H1 (cell line): ENCODE measurements around the gene ARSB. TPM values are rescaled to one million over a fixed set of nuclear protein-coding genes. Genes with fewer than 3 reads are reported as not detected.

ENCODE experiments used
- HDAC2 ChIP-seq, 2 experiments: fragments of 300-600 bp in 1 of 2; sonication (generic) in 1 of 2; IDR thresholded peaks; 2 replicates each; pipeline ENCODE4 v1.6.1; 2011 to 2012; ENCODE audit warnings: low read depth in 2 of 2, low read length in 2 of 2, mild to moderate bottlenecking in 2 of 2, moderate library complexity in 2 of 2, borderline replicate concordance in 1 of 2, inconsistent platforms in 1 of 2
- SAP30 ChIP-seq: fragments of 300-600 bp; sonication (generic); IDR thresholded peaks from 2 replicates; pipeline ENCODE4 v1.7.1; 2012; ENCODE audit warnings: low read length, moderate library complexity, mild to moderate bottlenecking, inconsistent platforms; ENCODE audit not compliant: insufficient read depth, insufficient replicate concordance
- SP2 ChIP-seq: IDR thresholded peaks from 2 replicates; pipeline ENCODE4 v1.6.1; 2012; ENCODE audit warnings: mild to moderate bottlenecking, low read length, inconsistent platforms
- polyA plus RNA-seq, 7 experiments: library from polyadenylated mRNA; depleted of rRNA in 3 of 7; stranded (reverse) in 5 of 7; unstranded in 2 of 7; fragments of >200 nt in 5 of 7; fragments of 200-250 nt in 2 of 7; gene quantifications; 1 replicate in 5 of 7; 2 replicates in 1 of 7; 4 replicates in 1 of 7; pipeline versions ENCODE4 v1.2.1 to v1.2.3, GENCODE V29; 2011 to 2013; ENCODE audit warnings: missing spikeins in 2 of 7, mixed read lengths in 2 of 7
- total RNA-seq: library from RNA; stranded (reverse); fragmentation: NEBNext Ultra II Directional; extraction: Animal tissue kit (Norgen Biotek cat#: 25700); gene quantifications from 2 replicates; pipeline ENCODE4 v1.2.1, GENCODE V29; 2021
- TF ChIP-seq, protein P1 (sequence below): fragments of 300-600 bp; sonication (generic); IDR thresholded peaks from 2 replicates; pipeline ENCODE4 v1.7.1; 2012; ENCODE audit warnings: low read length, moderate library complexity, mild to moderate bottlenecking, inconsistent platforms; ENCODE audit not compliant: insufficient replicate concordance
- TF ChIP-seq, protein P2 (sequence below): IDR thresholded peaks from 2 replicates; pipeline ENCODE4 v1.6.1; 2011; ENCODE audit warnings: low read depth, mild to moderate bottlenecking, low read length; ENCODE audit not compliant: insufficient read depth

Gene ARSB
- total and polyA plus RNA-seq, 2 of the 8 experiments (the other 6 are each of a cell fraction or from before 2014, with no cell fraction given) = 6.4 to 13.9 TPM

DNA sequence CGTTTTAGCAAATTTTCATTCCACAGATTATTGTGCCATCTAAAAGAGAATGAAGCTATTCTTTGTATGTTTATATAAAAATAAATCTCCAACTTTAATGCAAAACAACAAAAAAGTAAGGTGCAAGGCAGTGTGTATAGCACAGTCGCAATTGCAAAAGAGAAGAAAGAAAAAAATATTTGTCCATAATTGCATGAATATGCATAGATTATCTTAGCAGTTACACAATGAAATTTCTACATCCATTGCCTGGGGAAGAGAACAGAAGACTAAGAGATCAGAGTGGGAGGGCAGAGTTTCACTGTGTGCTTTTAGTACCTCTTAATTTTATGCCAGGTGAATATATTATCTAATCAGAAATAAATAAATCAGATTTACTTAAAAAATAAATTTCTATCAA is 250.2 kb downstream of the ARSB start (continued):
- TF ChIP-seq, protein P1, sequence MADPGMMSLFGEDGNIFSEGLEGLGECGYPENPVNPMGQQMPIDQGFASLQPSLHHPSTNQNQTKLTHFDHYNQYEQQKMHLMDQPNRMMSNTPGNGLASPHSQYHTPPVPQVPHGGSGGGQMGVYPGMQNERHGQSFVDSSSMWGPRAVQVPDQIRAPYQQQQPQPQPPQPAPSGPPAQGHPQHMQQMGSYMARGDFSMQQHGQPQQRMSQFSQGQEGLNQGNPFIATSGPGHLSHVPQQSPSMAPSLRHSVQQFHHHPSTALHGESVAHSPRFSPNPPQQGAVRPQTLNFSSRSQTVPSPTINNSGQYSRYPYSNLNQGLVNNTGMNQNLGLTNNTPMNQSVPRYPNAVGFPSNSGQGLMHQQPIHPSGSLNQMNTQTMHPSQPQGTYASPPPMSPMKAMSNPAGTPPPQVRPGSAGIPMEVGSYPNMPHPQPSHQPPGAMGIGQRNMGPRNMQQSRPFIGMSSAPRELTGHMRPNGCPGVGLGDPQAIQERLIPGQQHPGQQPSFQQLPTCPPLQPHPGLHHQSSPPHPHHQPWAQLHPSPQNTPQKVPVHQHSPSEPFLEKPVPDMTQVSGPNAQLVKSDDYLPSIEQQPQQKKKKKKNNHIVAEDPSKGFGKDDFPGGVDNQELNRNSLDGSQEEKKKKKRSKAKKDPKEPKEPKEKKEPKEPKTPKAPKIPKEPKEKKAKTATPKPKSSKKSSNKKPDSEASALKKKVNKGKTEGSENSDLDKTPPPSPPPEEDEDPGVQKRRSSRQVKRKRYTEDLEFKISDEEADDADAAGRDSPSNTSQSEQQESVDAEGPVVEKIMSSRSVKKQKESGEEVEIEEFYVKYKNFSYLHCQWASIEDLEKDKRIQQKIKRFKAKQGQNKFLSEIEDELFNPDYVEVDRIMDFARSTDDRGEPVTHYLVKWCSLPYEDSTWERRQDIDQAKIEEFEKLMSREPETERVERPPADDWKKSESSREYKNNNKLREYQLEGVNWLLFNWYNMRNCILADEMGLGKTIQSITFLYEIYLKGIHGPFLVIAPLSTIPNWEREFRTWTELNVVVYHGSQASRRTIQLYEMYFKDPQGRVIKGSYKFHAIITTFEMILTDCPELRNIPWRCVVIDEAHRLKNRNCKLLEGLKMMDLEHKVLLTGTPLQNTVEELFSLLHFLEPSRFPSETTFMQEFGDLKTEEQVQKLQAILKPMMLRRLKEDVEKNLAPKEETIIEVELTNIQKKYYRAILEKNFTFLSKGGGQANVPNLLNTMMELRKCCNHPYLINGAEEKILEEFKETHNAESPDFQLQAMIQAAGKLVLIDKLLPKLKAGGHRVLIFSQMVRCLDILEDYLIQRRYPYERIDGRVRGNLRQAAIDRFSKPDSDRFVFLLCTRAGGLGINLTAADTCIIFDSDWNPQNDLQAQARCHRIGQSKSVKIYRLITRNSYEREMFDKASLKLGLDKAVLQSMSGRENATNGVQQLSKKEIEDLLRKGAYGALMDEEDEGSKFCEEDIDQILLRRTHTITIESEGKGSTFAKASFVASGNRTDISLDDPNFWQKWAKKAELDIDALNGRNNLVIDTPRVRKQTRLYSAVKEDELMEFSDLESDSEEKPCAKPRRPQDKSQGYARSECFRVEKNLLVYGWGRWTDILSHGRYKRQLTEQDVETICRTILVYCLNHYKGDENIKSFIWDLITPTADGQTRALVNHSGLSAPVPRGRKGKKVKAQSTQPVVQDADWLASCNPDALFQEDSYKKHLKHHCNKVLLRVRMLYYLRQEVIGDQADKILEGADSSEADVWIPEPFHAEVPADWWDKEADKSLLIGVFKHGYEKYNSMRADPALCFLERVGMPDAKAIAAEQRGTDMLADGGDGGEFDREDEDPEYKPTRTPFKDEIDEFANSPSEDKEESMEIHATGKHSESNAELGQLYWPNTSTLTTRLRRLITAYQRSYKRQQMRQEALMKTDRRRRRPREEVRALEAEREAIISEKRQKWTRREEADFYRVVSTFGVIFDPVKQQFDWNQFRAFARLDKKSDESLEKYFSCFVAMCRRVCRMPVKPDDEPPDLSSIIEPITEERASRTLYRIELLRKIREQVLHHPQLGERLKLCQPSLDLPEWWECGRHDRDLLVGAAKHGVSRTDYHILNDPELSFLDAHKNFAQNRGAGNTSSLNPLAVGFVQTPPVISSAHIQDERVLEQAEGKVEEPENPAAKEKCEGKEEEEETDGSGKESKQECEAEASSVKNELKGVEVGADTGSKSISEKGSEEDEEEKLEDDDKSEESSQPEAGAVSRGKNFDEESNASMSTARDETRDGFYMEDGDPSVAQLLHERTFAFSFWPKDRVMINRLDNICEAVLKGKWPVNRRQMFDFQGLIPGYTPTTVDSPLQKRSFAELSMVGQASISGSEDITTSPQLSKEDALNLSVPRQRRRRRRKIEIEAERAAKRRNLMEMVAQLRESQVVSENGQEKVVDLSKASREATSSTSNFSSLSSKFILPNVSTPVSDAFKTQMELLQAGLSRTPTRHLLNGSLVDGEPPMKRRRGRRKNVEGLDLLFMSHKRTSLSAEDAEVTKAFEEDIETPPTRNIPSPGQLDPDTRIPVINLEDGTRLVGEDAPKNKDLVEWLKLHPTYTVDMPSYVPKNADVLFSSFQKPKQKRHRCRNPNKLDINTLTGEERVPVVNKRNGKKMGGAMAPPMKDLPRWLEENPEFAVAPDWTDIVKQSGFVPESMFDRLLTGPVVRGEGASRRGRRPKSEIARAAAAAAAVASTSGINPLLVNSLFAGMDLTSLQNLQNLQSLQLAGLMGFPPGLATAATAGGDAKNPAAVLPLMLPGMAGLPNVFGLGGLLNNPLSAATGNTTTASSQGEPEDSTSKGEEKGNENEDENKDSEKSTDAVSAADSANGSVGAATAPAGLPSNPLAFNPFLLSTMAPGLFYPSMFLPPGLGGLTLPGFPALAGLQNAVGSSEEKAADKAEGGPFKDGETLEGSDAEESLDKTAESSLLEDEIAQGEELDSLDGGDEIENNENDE = no peak
- TF ChIP-seq SAP30 (no peak), HDAC2 (IDR thresholded peaks at IDR 0.05; ENCODE audit: borderline replicate concordance in 1 of 2, low read depth in 2 of 2, low read length in 2 of 2) (no peak), SP2 (no peak)
- TF ChIP-seq, protein P2, sequence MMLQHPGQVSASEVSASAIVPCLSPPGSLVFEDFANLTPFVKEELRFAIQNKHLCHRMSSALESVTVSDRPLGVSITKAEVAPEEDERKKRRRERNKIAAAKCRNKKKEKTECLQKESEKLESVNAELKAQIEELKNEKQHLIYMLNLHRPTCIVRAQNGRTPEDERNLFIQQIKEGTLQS = no peak
